GM06990 (cell line): ENCODE results near the gene STK16.

Experiments
- DNase-seq: peaks from one replicate; pipeline ENCODE4 v3.0.0-alpha.2; 2011; ENCODE audit not compliant: insufficient read length; ENCODE audit errors: extremely low read depth
- H3K27me3 ChIP-seq: replicated peaks from 2 replicates; pipeline ENCODE4 v1.6.0; 2011; ENCODE audit warnings: low read length; ENCODE audit not compliant: control insufficient read depth, insufficient read depth
- H3K36me3 ChIP-seq: 2 replicates; pipeline ENCODE4 v1.5.1; 2011; ENCODE audit warnings: low read length; ENCODE audit not compliant: control insufficient read depth, insufficient read depth
- H3K4me3 ChIP-seq: replicated peaks from 2 replicates; pipeline ENCODE4 v1.5.1; 2011; ENCODE audit warnings: low read depth, mild to moderate bottlenecking, control low read depth, low read length
- CTCF ChIP-seq: IDR thresholded peaks from 2 replicates; pipeline ENCODE4 v1.5.1; 2011; ENCODE audit warnings: low read length, control low read depth, mild to moderate bottlenecking, inconsistent platforms; ENCODE audit not compliant: insufficient read depth, poor library complexity, severe bottlenecking

Gene STK16

GRCh38 chr2:219204425-219205164, 40.7 kb upstream of the STK16 start:
- H3K27me3 ChIP-seq, result no peaks in the 10 kb centered on the region
- H3K4me3 ChIP-seq, result no peak overlapping the region
- peaks cover 9% of the 10 kb centered on the region for H3K36me3 ChIP-seq
- DNase-seq, result no peak
- TF ChIP-seq CTCF, result no peak

- peaks cover 9% of the 10 kb centered on the region for H3K36me3 ChIP-seq
- TF ChIP-seq CTCF, result no peak
- H3K4me3 ChIP-seq, result no peak overlapping the region
- no peaks in the 10 kb centered on the region for H3K27me3 ChIP-seq
- no peak for DNase-seq
These were observed 40.1 kb upstream of the STK16 start for GRCh38 chr2:219205165-219205538.

GRCh38 chr2:219205981-219206327, 39.3 kb upstream of the STK16 start:
- Histone ChIP-seq H3K36me3 (peaks cover 9% of the 10 kb centered on the region), H3K4me3 (peak overlapping the region; percentile 64), H3K27me3 (no peaks in the 10 kb centered on the region)
- no peak for TF ChIP-seq CTCF
- no peak for DNase-seq

- TF ChIP-seq CTCF, result no peak
- peak within 1 kb of the TSS; percentile 76 for H3K4me3 ChIP-seq
- peak; percentile 96 for DNase-seq
- H3K36me3 ChIP-seq, result peaks cover 9% of the 10 kb centered on the region
- no peaks in the 10 kb centered on the region for H3K27me3 ChIP-seq
These were observed 38.7 kb upstream of the STK16 start, which contains the start of gene ZFAND2B for GRCh38 chr2:219206328-219207133. ZFAND2B (plus strand) TSS chr2:219206782; CDS start chr2:219206988, 206 bp downstream.

GRCh38 chr2:219207134-219207883, 38.0 kb upstream of the STK16 start:
- Histone ChIP-seq H3K4me3 (peak overlapping the region; percentile 76), H3K27me3 (no peaks in the 10 kb centered on the region), H3K36me3 (peaks cover 9% of the 10 kb centered on the region)
- DNase-seq, result no peak
- TF ChIP-seq CTCF, result no peak
